Iris pigment epithelial cell (primary cell): Measurements from ENCODE around the gene COMMD1.
A peak's percentile ranks its signal among the peaks of the same experiment; 100 is the strongest.
"Not testable (repeated sequence)": the region's sequence is repeated elsewhere in the genome, so short reads cannot be mapped to it uniquely, and the experiment has no call there.

ENCODE experiments used
- DNase-seq: peaks from one replicate; pipeline ENCODE4 v3.0.0-alpha.2; 2011; ENCODE audit warnings: low read depth

The COMMD1 gene

GRCh38 chr2:61966087-61966727 lies 60.7 kb downstream of the COMMD1 start:
- DNase-seq, result no peak

- peak; percentile 62 for DNase-seq
Measured at GRCh38 chr2:61967262-61967661, 61.8 kb downstream of the COMMD1 start.

- DNase-seq, result no peak
Measured at GRCh38 chr2:61969376-61969775, 63.9 kb downstream of the COMMD1 start.

GRCh38 chr2:61970807-61971556 lies 65.5 kb downstream of the COMMD1 start:
- DNase-seq, result no peak

GRCh38 chr2:61978522-61978921 lies 73.0 kb downstream of the COMMD1 start:
- DNase-seq, result peak; percentile 61

GRCh38 chr2:61980758-61981157 lies 75.3 kb downstream of the COMMD1 start:
- no peak for DNase-seq

- no peak for DNase-seq
Measured at GRCh38 chr2:61984682-61985081, 79.2 kb downstream of the COMMD1 start.

- DNase-seq, result peak; percentile 21
Measured at GRCh38 chr2:61988462-61989366, 83.2 kb downstream of the COMMD1 start.

GRCh38 chr2:61993422-61994024 lies 88.0 kb downstream of the COMMD1 start:
- peak; percentile 60 for DNase-seq

GRCh38 chr2:61994531-61994930 lies 89.1 kb downstream of the COMMD1 start:
- DNase-seq, result no peak

GRCh38 chr2:61995065-61995464 lies 89.6 kb downstream of the COMMD1 start:
- no peak for DNase-seq

- no peak for DNase-seq
Measured at GRCh38 chr2:61995515-61995914, 90.0 kb downstream of the COMMD1 start.

GRCh38 chr2:61998426-61998825 lies 93.0 kb downstream of the COMMD1 start:
- DNase-seq, result no peak

- no peak for DNase-seq
Measured at GRCh38 chr2:62000538-62000937, 95.1 kb downstream of the COMMD1 start.

GRCh38 chr2:62001431-62001830 lies 96.0 kb downstream of the COMMD1 start:
- DNase-seq, result no peak

- not testable (repeated sequence) for DNase-seq
Measured at GRCh38 chr2:62004428-62004827, 99.0 kb downstream of the COMMD1 start.

GRCh38 chr2:62007555-62007954 lies 102.1 kb downstream of the COMMD1 start:
- DNase-seq, result no peak

GRCh38 chr2:62010632-62011256 lies 105.3 kb downstream of the COMMD1 start:
- DNase-seq, result no peak

- no peak for DNase-seq
Measured at GRCh38 chr2:62013641-62014040, 108.2 kb downstream of the COMMD1 start.

- DNase-seq, result peak; percentile 79
Measured at GRCh38 chr2:62014102-62014501, 108.6 kb downstream of the COMMD1 start.

- no peak for DNase-seq
Measured at GRCh38 chr2:62016957-62017356, 111.5 kb downstream of the COMMD1 start.

GRCh38 chr2:62029910-62030309 lies 124.4 kb downstream of the COMMD1 start:
- no peak for DNase-seq
